OCI-LY7 (cell line): Measurements from ENCODE around the gene HOXC4. TPM values are rescaled to one million over a fixed set of nuclear protein-coding genes. Genes with fewer than 3 reads are reported as not detected.

Experiments
- BruUV-seq: library from RNA; stranded (reverse); fragments of 400-500 nt; replicated peaks from 2 replicates; lab custom pipeline; 2021; lab: Mats Ljungman, UMichigan
- CTCF ChIA-PET: fragments of 300-600 bp; sonication (Branson Sonifier 250); formaldehyde crosslinking; loops from one replicate; lab custom pipeline; 2022; ENCODE audit warnings: antibody characterized with exemption; ENCODE audit not compliant: unreplicated experiment; lab: Charles Lee
- POLR2A ChIA-PET: fragments of 300-600 bp; sonication (Branson Sonifier 250); formaldehyde crosslinking; loops from one replicate; lab custom pipeline; 2022; ENCODE audit warnings: antibody characterized with exemption; lab: Charles Lee
- DNase-seq: peaks from one replicate; pipeline ENCODE4 v3.0.0-alpha.2; 2015; ENCODE audit warnings: low spot score
- H2AFZ ChIP-seq: fragments of 200-600 bp; sonication (generic), shearing (Covaris generic); 2 replicates; pipeline ENCODE4 v1.6.1; 2014; ENCODE audit warnings: mild to moderate bottlenecking, antibody characterized with exemption, low read length, moderate library complexity
- H3K27ac ChIP-seq: fragments of 200-600 bp; sonication (generic); 2 replicates; pipeline ENCODE4 v1.5.1; 2014; ENCODE audit warnings: mixed run types, low read depth, mild to moderate bottlenecking, moderate library complexity, low read length, inconsistent platforms; ENCODE audit not compliant: poor library complexity, severe bottlenecking
- H3K36me3 ChIP-seq: fragments of 200-600 bp; sonication (generic); 2 replicates; pipeline ENCODE4 v1.6.1; 2014; ENCODE audit warnings: mild to moderate bottlenecking, antibody characterized with exemption, low read length, moderate library complexity, mixed read lengths; ENCODE audit not compliant: insufficient read depth
- H3K4me1 ChIP-seq: fragments of 200-600 bp; sonication (generic); 2 replicates; pipeline ENCODE4 v1.5.1; 2014; ENCODE audit warnings: mild to moderate bottlenecking, low read length; ENCODE audit not compliant: insufficient read depth, poor library complexity, severe bottlenecking
- H3K4me2 ChIP-seq: fragments of 200-600 bp; sonication (generic); 2 replicates; pipeline ENCODE4 v1.6.1; 2014; ENCODE audit warnings: mild to moderate bottlenecking, low read length
- H3K4me3 ChIP-seq: fragments of 200-600 bp; sonication (generic); 2 replicates; pipeline ENCODE4 v1.5.1; 2014; ENCODE audit warnings: mild to moderate bottlenecking, low read depth, low read length; ENCODE audit not compliant: poor library complexity, severe bottlenecking
- H3K79me2 ChIP-seq: fragments of 200-600 bp; sonication (generic); 2 replicates; pipeline ENCODE4 v1.6.1; 2016; ENCODE audit warnings: low read depth, mild to moderate bottlenecking, low read length, moderate library complexity, mixed read lengths; ENCODE audit not compliant: insufficient read depth
- H3K9me2 ChIP-seq: fragments of 200-600 bp; sonication (generic); 2 replicates; pipeline ENCODE4 v1.6.1; 2016; ENCODE audit warnings: mild to moderate bottlenecking, low read length, mixed read lengths; ENCODE audit not compliant: insufficient read depth
- H3K9me3 ChIP-seq: fragments of 200-600 bp; sonication (generic); 2 replicates; pipeline ENCODE4 v1.6.1; 2014; ENCODE audit warnings: mild to moderate bottlenecking, mixed run types, low read length, mixed read lengths
- H4K20me1 ChIP-seq: fragments of 200-600 bp; sonication (generic); 2 replicates; pipeline ENCODE4 v1.6.1; 2014; ENCODE audit warnings: mild to moderate bottlenecking, antibody characterized with exemption, low read length, moderate library complexity, mixed read lengths; ENCODE audit not compliant: insufficient read depth
- CTCF ChIP-seq: fragments of 200-600 bp; sonication (generic); conservative IDR thresholded peaks from 2 replicates; pipeline ENCODE4 v1.5.1; 2014; ENCODE audit warnings: mild to moderate bottlenecking, antibody characterized with exemption, low read length, moderate library complexity, mixed read lengths
- EZH2phosphoT487 ChIP-seq: fragments of 200-600 bp; sonication (generic); IDR thresholded peaks from 2 replicates; pipeline ENCODE4 v1.6.1; 2018; ENCODE audit warnings: low read depth, borderline replicate concordance, mild to moderate bottlenecking, mixed run types, antibody characterized with exemption, low read length, moderate library complexity, mixed read lengths
- intact Hi-C: fragments of 100-400 bp; cut with micrococcal nuclease; formaldehyde crosslinking; loops from one replicate; pipeline ENCODE4 v1.10.0; 2022; ENCODE audit not compliant: unreplicated experiment
- total RNA-seq, 2 experiments: library from RNA; depleted of rRNA in 1 of 2; stranded (reverse); fragments of >200 nt in 1 of 2; shearing (Covaris generic) in 1 of 2; gene quantifications; 2 replicates each; pipeline ENCODE4 v1.2.3, GENCODE V29; 2014 to 2022

The HOXC4 gene
- total RNA-seq, 2 experiments from 2014 or later: 7.1 to 20.0 TPM

DNA sequence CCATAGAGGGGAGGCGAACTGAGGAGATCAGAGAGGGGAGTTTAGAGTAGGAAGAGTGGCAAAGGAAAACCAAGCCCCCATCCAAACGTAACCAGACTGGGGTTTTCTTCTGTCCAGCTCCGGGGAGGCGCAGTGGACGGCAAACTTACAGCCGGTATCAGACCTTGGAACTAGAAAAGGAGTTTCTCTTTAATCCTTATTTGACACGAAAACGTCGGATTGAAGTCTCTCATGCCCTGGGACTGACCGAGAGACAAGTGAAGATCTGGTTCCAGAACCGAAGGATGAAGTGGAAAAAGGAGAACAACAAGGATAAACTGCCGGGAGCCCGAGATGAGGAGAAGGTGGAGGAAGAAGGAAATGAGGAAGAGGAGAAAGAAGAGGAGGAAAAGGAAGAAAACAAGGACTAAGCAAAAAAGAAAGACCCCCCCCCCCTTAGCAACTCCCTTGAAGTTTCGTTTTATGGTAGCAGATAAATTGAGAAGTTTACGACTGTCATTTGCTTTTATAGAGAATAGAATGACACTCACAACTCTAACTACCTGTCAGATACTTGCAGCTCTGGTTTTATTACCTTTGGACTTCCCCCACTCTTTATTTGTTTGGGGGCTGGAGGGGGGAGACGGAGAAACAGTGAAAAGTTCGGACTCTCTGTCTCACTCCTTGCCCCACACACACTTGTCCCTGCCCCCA, 42.5 kb upstream of the HOXC4 start:
- no peak for DNase-seq
- Histone ChIP-seq H3K36me3 (no peaks in the 10 kb centered on the region), H3K27ac (no peak overlapping the region), H3K9me2 (no peaks in the 10 kb centered on the region), H3K79me2 (no peaks in the 10 kb centered on the region), H3K4me2 (peak overlapping the region; percentile 27), H3K4me3 (peak overlapping the region; percentile 3), H3K4me1 (peaks cover 24% of the 10 kb centered on the region), H4K20me1 (no peaks in the 10 kb centered on the region), H3K9me3 (no peaks in the 10 kb centered on the region), H2AFZ (peak overlapping the region; percentile 15; the same call in 1 of the 2 replicates)
- ChIA-PET CTCF (no interaction called here), POLR2A (no interaction called here)
- TF ChIP-seq EZH2phosphoT487 (no peak), CTCF (no peak)
- no TSS peak for BruUV-seq
- intact Hi-C loops: loop anchor here (10.0 kb wide), 1 partner anchor 344 kb away; no protein-coding TSS in a partner anchor

DNA sequence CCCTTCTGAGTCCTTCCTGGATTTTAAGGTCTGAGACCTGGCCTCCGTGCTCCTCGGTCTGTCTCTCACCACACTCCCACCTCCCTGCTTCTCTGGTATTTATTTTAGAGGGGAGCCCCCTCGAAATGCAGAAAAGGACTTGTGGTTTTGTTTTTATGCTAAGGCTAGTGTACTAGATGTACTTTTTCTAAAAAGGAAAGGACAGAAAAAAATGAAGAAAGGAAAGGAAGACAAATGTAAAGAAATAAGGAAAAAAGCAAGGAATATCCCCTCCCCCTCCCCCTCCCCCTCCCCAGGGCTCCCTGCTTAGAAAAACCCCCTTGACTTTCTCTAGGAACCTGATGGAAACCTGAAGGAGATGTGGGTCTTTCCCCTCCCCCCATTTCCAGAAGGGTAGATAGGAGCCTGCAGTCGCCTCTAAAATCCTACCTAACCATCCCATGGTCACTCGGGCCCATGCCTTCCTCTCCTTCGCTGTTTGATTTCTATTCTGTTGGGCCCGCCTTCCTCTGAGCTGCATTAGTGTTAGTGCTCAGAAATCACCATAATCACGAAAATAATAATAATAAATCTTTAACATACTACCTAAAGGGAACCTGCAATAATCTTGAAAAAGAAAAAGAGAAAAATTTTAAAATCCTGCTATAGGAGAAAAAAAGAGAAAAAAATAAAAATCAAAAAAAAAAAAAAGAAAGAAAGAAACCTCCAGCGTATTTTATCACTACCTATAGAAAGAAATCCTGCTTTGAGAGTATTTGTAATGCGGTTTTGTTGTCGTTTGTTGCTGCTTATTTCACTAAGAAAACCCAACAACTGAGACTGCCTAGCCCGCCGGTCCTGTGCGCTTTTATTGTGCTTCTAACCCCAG, 41.7 kb upstream of the HOXC4 start:
- H3K36me3 ChIP-seq: no peaks in the 10 kb centered on the region
- peak overlapping the region; percentile 27 for H3K4me2 ChIP-seq
- H3K79me2 ChIP-seq: no peaks in the 10 kb centered on the region
- H3K9me3 ChIP-seq: no peaks in the 10 kb centered on the region
- DNase-seq: no peak
- POLR2A ChIA-PET: interaction anchor here (0.5 to 0.7 kb wide), 2 partner anchors 176 to 222 kb away, joined by 3 read pairs; no protein-coding TSS in a partner anchor
- H3K4me1 ChIP-seq: peaks cover 20% of the 10 kb centered on the region
- CTCF ChIA-PET: no interaction called here
- no peak overlapping the region for H3K27ac ChIP-seq
- no peaks in the 10 kb centered on the region for H3K9me2 ChIP-seq
- TF ChIP-seq CTCF (no peak), EZH2phosphoT487 (no peak)
- H4K20me1 ChIP-seq: no peaks in the 10 kb centered on the region
- intact Hi-C loops: loop anchor here (10.0 kb wide), 1 partner anchor 343 kb away; no protein-coding TSS in a partner anchor
- BruUV-seq: no TSS peak
- peak overlapping the region; percentile 3 for H3K4me3 ChIP-seq
- peak overlapping the region; percentile 15; the same call in 1 of the 2 replicates for H2AFZ ChIP-seq
